Activated naive CD8-positive, alpha-beta T cell treated with anti-CD3 and anti-CD28 coated beads, Interleukin-2, amount 50 U/mL, for 16 hours (primary cell): ENCODE results near the gene IGSF8.

Experiments
- DNase-seq: peaks from one replicate; pipeline ENCODE4 v3.0.0-alpha.2; 2020; ENCODE audit warnings: low read depth, low spot score

The IGSF8 gene

DNA sequence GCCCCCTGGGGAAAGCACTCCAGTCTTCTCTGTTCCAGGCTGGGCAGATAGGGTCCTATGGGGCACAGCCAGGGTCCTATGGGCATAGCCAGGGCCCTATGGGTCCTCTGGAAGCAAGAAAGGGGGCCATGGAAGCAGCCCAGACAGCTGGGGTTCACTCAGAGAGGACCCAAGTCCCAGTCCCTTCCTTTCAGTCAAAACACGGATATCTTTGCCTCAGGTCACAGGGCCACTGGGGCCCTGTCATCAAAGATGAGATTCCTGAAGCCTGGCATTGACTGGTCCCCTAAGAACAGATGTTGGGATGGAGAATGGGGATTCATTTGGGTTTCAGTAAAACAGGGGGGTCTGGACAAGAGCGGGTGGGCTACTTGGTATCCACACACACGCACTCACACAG lies 8.5 kb downstream of the IGSF8 start:
- no peak for DNase-seq

DNA sequence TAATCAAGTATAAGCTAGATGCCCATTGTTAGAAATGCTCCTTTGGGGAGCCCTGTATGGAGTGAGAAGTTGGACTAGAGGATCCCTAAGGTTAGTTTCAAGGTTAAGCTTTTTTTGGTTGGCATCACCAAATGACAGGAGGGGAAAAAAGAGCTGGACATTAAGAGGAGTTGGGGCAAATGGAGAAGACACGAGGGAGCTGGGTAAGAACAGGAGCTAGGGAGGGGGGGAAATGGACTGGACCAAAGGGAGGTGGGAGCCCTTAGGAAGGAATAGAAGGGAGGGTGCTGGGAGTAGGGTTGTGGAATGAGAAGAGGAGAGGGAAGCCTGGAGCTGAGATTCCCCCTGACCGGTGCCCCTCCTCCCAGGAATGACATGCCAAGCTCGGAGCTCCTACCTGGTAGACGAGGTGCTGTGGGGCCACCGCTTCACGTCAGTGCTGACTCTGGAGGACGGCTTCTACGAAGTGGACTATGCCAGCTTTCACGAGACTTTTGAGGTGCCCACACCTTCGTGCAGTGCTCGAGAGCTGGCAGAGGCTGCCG lies 11.2 kb downstream of the IGSF8 start:
- DNase-seq: no peak

DNA sequence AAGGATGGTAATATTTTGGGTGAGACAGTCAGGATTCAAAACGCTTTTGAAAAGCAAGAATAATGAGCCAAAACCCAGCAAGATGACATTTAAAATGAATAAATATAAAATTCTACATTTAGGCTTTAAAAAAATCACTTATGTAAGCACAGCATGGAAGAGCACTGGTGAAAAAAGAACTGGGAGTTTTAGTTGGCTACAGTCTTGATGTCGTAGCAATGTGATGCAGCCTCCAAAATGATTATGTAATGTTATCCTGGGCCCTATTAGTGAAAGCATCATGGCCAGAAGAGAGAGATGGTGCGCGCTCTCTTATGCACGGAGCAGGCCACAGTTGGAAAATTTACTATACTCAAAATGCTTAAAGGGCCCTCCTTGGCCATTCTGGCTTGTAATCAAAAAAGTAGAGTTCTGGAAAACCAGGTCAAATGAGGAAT lies 11.9 kb downstream of the IGSF8 start:
- DNase-seq: no peak

DNA sequence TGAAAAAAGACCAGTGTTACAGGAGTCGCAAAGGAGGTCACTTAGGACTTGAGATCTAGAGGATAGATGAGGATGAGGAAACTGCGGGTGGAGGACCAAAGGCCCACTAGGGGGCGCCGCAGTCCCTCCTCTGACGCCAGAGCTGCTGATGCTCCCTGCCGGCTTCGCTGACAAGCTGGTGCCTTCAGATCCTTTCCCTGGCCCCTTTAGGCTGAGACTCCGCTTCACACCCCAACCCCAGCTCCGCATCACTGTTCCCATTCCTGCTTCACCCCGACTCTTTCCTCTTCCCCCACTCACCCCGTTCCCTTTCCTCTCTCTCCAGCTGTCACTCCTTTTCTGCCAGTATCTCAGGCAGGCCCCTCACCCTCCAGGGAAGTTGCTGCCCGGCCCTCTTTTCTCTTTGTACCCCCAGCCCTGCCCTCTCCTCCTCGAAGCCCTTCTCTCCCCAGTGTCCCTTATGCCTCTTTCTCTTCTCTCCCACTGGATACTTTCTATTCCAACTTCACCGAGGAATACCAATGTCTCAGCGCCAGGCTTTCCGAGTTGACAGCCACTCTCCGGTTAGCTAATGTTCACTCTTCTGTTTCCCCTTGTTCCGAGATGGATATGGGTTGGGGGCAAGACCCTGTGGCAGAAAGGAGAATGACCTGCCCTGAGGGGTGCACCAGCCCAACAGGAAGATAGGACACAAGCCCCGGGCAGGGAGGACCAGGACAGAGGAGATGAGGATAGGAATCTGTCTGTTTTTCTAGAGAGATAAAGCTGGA lies 12.5 kb downstream of the IGSF8 start:
- DNase-seq: peak; percentile 55

DNA sequence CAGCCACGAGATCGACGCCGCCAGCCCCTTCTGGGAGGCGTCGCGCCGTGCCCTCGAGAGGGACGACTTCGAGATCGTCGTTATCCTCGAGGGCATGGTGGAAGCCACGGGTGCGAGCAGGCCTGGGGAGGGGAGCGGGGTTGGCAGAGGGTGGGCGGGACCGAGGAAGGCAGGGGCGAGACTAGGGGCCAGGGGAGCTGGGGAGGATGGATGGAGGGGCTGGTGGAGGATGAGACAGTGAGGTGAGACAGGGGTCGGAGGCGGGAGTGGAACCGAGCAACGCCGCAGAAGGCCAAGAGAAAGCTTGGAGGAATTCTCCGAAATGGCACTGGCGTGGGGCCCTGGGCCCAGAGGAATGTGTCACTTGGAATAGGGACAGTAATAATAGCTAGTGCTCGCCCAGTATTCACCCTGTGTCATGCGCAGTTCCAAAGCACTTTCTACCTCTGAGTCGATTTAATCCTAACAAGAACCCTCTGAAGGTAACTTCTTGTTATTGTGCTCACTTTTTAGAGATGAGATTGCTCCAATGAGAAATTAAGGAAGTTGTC lies 13.6 kb downstream of the IGSF8 start:
- no peak for DNase-seq

DNA sequence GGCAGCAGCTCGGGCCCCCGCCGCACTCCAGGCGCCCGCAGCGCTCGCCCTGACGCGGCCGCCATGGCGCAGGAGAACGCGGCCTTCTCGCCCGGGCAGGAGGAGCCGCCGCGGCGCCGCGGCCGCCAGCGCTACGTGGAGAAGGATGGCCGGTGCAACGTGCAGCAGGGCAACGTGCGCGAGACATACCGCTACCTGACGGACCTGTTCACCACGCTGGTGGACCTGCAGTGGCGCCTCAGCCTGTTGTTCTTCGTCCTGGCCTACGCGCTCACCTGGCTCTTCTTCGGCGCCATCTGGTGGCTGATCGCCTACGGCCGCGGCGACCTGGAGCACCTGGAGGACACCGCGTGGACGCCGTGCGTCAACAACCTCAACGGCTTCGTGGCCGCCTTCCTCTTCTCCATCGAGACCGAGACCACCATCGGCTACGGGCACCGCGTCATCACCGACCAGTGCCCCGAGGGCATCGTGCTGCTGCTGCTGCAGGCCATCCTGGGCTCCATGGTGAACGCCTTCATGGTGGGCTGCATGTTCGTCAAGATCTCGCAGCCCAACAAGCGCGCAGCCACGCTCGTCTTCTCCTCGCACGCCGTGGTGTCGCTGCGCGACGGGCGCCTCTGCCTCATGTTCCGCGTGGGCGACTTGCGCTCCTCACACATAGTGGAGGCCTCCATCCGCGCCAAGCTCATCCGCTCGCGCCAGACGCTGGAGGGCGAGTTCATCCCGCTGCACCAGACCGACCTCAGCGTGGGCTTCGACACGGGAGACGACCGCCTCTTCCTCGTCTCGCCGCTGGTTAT lies 14.2 kb downstream of the IGSF8 start:
- DNase-seq: peak; percentile 51

DNA sequence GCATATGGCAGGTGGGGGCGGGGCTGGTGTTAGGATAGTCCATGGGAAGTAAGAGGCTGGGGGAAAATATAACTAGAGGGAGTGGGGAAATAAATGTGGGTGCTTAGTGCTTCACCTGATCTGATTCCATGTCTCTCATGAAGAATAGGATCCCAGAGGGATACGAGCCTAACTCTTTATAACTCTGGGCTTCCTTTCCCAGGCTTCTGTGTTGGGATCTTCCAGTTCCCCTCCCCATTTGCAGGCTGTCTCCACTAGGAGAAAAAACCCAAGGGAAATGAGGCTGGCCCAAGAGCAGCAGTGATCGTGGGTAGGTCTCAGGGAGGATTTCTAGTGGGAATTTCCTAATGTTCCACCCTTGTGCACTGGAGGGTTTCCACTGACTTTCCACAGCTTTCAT lies 15.5 kb downstream of the IGSF8 start:
- no peak for DNase-seq

DNA sequence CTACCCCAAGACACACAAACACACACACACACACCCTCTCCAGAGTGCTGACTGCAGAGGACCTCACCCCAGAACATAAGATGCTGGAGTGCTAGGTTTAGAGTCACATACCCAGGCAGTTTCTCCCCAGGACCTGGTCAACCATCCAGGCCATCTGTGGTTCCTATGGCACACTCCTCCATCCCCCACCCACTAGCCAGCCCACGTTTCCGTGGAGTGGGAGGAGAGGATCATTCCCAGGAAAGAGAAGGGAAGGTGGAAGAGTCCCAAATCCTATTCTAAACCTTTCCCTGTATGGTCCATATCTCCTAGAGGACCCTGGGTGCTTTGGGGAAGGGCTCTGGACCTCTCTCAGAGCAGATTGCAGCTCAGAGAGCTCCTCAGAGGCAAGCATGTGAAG lies 15.9 kb downstream of the IGSF8 start:
- no peak for DNase-seq

DNA sequence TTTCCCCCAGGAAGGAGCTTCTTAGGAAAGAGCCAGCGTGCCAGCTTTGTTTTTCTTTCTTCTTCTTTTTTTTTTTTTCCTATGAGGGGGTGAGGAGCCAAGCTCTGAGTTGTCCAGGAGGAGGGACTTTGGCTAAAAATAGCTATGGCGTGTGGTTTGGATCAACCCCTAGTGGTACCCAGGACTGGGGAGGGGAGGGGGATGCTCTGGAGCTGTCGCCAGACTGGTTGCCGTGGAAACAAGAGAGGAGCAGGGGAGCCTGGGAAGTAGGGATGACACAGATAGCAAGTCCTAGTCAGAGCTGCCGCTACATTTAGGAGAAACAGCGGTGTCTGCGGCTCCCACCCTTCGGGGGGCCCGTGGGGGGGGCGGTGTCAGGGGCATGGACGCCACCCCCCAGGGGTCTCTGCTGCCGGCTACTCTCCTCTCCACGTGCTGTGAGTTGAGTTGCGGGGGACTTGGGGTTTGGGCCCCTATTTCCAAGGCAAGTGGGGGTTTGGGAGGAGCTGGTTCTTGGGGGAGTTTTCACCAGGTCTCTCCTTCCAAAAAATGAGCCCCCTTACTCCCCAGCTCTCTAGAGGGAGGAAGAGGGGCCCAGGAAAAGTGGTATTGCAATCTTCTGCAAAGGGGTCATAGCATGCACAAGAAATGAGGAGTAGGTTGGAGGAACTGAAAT lies 17.0 kb downstream of the IGSF8 start, which contains the start of gene KCNJ9:
Gene KCNJ9, plus strand, starts transcription at position 278 of the 676 bp plus-strand sequence. CDS start 2,493 bp downstream, outside the sequence.
- no peak for DNase-seq

DNA sequence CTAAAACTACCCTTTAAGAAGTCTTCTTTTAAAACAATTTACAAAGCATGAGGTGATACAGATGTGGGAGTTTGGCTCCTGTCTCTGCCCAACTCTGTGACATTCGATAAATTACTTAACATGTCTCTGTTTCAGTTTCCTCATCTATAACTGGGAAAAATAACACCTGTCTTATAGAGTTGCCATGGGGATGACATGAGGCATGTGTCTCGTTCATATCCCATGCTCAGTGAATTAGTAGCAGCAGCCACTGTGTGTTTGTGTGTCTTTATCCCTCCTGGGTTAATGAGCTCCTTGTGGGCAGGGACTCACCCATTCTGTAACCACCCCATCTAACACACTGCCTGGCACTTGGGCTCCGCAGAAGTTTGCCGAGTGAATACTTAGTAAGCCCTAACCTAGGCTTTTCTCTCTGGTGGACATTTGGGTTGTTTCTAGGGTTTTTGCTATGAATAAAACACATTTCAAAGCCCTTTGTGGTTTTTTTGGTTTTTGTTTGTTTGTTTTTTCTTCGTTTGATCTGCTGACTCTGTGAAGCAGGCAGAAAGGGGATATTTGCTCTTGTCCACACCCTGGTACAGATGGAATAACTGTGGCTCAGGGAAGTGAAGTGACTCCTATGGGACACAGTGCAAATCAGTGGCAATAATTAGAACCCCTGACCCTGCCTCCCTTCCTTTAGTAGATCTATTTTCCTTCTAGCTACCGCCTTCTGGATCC lies 17.9 kb downstream of the IGSF8 start:
- DNase-seq: no peak

DNA sequence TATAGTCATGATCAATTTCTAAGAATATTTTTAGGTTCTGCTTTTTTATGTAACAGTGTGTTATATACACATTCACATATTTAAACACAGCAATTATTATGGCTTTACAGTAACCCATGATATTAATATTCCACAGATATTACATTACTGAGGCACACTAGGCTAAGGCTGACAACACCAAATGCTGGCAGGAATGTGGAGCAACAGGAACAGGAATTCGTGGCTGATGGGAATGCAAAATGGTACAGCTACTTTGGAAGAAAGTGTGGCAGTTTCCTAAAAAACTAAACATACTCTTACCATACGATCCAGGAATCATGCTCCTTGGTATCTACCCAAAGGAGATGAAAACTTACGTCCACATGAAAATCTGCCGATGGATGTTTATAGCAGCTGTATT lies 19.0 kb downstream of the IGSF8 start:
- no peak for DNase-seq

DNA sequence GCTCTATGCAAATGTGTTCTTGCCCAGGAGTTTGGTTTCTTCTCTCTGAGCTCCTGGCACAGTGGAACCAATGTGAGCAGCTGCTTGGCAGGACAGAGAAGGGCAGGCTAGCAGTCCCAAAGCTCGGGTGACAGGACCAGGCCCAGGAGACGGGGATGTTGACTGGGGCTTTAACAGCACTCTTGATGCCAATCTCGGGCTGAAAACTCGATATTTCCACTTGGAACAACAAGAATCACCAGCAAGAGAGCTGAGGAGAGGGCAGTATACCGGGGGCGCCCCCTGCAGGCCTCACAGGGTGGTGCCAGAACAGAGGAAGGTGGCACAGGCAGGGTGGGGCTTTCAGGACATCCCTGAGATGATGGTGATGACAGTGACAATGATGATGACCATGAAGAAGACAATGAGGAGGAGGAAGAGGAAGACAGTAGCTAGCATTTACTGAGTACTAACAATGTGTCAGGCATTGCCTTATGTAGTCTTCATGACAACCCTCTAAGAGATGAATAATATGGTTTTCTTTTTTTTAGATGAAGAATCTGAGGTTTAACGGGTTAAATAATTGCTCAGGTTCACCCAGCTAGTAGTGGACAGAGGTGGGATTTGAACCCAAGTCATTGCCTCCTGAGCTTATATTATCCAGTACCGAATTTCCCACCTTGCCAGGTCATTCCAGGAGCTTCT lies 19.8 kb downstream of the IGSF8 start:
- no peak for DNase-seq

DNA sequence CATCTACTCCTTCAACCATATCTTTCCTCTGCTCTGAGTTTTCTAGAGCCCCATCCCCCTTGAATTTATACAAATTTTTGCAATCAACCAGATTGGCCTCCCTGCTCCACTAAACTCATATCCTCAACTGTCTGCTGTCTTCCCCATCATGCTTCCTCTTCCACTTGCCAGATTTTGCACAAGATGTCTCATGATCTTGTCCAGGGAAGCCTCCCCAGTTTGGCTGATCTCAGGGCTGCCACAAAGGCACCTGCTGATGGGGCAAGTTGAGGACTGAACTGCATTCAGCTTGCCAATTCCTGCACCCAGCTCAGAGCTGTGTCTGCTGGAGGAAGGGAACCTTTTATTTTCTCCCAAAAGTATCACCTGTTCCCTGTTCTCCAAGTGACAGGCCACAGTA lies 20.9 kb downstream of the IGSF8 start:
- DNase-seq: no peak

DNA sequence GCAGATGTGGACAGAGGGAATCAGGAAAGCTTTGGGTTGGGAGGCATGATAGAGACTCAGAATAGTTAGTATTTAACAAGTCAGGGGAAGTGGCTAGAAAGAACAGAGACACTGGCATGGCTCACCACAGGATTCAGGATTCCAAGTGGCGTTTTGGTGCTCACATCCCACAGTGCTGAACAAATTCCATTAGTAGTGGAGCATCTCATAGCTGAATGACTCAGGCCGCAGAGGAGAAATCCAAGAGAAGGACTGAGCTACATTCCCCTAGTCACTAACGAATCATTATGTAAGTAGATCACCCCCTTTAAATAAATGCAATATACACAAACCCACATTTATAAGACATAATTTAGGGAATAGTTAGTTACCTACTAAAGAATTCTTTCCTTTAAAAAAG lies 22.1 kb downstream of the IGSF8 start:
- DNase-seq: no peak

DNA sequence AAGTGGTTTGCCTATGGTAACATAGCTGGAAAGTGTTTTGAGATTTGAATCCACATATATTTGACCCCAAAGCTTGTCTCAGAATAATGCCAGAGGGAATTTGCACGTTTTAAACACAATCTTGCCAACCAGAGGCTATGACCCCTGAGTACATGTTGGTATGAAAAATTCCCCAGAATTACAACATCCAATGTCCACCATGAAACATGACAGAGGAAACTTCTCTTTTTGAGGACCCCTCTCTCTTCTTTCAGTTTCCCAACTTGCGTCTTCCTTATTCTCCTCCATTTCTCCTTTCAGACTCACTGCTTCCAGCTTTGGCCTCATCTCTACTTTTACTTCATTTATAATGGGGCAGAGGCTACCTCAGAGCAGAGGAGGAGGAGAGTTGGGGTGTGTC lies 22.6 kb downstream of the IGSF8 start:
- DNase-seq: no peak

DNA sequence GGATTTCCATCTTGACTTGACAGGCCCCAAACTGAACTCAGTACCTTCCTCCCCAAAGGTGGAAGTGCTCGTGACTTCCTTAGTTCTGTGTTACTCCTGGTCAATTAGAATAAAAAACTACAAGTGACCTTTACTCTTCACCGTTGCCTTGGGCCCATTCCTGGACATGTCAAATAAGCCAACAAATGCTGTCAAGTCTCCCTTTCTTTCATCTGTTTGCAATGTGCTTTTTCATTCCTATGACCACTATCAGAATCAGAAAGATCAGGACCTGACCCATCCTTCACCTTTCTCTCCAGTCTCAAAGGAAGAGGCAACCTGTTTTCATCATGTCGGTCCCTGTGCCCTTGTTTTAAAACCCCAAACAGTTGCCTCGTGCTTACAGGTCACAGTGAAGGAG lies 23.6 kb downstream of the IGSF8 start:
- no peak for DNase-seq

DNA sequence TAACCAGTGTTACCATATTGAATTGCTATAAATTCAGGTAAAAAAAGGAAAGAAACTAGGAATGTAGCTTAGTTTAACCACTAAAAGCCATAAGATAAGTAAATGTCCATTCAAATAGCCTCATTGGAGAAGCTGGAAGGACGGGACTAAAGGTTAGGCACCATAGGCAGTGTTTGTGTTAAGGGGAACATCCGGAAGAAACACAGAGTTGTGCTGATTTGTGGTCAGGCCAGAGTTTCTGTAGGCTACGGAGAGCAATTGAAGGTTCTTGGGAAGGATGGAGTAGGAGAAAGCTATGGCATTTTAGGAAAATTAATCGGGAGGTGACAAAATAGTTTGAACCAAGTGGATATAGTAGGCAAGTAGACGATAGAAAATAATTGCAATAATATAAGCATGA lies 27.1 kb downstream of the IGSF8 start:
- no peak for DNase-seq

DNA sequence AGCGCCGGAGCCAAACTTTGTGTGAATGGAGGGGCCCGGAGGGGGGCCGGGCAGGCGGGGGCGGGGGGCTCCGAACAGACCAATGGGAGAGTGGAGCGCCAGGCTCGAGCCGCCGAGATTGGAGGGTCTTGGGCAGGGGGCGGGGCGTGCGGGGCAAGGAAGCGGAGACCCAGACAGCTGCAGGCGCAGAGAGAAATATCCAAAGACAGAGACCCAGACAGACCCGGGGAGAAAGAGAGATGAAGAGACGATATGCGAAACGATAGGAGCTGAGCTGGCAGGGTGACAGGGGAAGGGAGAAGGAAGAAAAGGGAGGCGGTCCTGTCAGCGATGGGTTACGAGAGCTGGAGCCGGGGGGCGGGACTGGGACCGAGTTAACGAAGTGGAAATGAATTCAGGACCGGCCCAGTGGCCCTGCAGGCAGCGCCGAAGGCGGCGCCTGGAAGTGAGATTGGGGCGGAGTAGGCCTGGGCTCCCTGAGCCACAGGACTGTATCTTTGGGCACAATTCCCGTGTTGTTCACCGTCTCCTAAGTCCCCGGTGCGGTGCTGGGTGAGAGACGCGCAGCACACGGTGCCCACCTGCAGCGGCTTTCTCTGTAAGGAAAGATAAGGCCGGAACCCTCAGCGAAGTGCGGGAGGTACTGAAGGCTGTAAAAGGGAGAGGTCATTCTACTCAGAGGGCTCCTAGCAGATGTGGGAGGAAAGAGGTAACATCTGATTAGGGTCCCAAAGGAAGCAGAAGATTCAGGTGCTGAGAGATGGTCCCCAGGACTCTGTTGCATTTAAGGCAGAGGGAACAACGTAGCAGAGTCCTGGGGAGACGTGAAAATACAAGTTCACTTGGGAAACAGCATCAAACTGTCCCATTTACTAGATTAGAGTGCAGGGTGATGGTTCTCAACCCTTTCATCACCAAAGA lies 27.9 kb downstream of the IGSF8 start:
- DNase-seq: peak; percentile 71

DNA sequence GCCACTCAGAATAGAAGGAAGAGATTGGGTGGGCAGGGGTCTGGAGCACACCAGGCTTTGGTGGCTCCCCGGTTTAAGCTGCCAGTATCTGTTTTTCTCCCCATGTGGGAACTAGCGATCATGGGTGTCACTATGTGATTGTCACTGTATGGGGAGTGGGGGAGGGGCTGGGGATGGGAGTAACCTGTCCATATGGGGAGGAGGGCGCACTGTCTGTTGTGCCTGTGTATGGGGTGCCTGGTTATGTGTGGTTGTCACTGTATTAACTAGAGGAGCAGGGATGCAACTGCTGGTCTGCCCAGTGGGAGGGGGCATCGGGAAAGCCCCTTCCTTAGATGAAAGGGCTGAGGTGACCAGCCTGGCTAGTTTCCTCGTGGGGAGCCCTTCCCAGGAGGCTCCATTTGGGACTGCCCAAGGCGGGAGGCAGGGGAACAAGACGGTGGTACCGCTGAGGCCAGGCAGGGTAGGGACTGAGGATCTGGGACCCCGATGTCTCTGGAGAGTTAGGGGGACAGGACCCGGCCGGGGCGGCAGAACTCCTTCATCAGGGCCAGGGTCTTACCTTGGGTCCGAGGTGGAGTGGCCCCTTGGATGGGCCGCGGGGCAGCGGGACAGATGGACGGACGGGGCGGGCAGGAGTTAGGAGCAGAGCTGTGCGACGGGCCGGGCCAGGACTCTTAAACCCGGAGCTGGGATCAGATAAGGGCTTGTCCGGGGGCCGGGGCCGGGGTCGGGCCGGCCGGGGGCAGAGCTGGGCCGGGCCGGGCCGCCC lies 28.8 kb downstream of the IGSF8 start, which contains the start of gene KCNJ10:
Gene KCNJ10, minus strand, starts transcription at position 701 of the 772 bp plus-strand sequence. CDS start 27,628 bp downstream, outside the sequence.
- DNase-seq: no peak
